ENCODE measurements around the gene SLC25A28.
"Not testable (repeated sequence)": the region's sequence is repeated elsewhere in the genome, so short reads cannot be mapped to it uniquely, and the experiment has no call there.

Gene SLC25A28

DNA sequence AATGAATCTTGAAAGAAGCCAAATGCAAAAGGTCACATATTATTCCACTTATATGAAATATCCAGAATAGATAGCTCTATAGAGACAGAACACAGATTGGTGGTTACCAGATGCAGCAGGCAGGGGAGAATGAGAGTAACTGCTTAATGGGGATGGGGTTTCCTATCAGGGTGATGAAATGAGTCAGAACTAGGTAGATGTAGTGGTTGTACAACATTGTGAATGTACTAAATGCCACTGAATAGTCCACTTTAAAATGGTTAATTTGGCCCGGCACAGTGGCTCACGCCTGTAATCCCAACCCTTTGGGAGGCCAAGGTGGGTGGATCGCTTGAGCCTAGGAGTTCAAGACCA lies 9.4 kb upstream of the SLC25A28 start:
- no peak for DNase-seq (ENCODE audit: extremely low spot score, insufficient read length, low read depth)
- no peak for FAIRE-seq

- no peak for DNase-seq (ENCODE audit: extremely low spot score, insufficient read length, low read depth)
- FAIRE-seq = no peak
Measured at GRCh38 chr10:99628923-99629624, 8.8 kb upstream of the SLC25A28 start.

GRCh38 chr10:99625124-99625523 lies 4.9 kb upstream of the SLC25A28 start:
- not testable (repeated sequence) for FAIRE-seq; DNase-seq (ENCODE audit: extremely low spot score, insufficient read length, low read depth)

DNA sequence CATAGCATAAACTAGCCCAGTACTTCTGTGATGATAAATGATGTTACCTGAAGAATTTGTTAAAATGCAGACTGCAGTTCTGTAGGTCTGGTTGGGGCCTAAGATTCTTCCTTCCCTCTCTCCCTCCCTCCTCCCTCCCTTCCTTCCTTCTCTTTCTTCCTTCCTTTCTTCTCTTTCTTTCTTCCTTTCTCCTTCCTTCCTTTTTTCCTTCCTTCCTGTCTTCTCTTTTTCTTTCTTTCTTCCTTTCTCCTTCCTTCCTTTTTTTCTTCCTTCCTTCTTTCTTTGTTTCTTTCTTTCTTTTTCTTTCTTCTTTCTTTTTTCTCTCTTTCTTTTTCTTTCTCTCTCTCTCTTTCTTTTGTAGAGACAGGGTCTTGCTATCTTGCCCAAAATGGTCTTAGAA lies 3.7 kb upstream of the SLC25A28 start:
- FAIRE-seq = no peak

GRCh38 chr10:99621454-99622251 lies 1.4 kb upstream of the SLC25A28 start:
- DNase-seq (ENCODE audit: extremely low spot score, insufficient read length, low read depth) = no peak
- FAIRE-seq = no peak

More for the DNA sequence above, 3.7 kb upstream of the SLC25A28 start:
- no peak for DNase-seq (ENCODE audit: extremely low spot score, insufficient read length, low read depth)

GRCh38 chr10:99620711-99621453 lies 643 bp upstream of the SLC25A28 start:
- DNase-seq (ENCODE audit: extremely low spot score, insufficient read length, low read depth) (peak; percentile 58), FAIRE-seq (peak; percentile 100)

DNA sequence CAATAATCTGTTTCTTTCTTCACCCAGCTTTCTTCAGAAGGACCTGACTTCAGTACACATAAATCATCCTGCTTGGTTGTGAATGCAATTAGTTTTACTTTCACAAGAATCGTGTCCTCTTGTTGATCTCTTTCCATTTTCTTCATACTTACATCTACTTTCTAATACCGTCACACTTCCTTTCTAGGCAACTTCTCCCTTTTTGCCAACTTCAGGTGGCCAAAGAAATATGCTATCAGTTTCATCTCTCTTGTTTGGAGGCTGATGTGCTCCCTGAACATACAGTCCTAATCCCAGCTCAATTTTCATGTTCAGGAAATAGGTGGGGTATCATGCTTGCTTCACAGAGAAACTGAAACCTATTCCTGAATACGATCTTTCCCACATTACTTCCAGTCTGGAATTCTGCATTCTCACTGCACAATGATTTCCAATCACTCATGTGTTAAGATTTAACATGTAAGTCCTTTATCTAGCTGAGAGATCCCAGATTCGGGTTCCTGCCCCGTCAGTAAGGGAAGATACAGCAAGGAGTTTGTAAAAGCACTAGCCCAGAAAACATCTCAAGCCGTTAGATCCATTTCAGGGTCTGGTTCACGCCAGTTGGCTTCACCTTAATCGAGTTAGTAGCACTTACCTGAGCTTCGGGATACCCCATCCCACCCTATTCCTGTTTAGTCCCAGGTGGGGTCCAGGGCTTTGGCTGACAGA lies 994 bp downstream of the SLC25A28 start:
- FAIRE-seq = peak; percentile 62
- DNase-seq (ENCODE audit: extremely low spot score, insufficient read length, low read depth) = no peak

DNA sequence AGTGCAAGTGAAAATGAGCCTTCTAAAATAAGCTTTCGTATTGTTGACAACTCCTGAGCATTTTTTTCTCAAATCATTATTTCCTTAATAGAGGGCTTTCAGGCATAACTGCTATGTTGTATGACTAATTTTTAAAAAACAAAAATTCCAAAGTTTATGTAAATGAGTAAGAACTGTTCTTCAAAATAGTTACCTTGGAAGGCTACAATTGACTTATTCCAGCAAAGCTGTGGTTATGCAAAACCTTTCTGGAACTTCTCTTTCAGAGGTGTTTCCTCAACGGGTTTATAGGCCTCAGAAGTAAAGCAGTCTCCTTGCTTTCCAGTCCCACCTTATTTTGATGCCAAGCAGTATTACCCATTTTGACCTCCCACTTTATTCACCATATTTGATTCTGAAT lies 2.5 kb downstream of the SLC25A28 start:
- DNase-seq (ENCODE audit: extremely low spot score, insufficient read length, low read depth) (no peak), FAIRE-seq (no peak)

DNA sequence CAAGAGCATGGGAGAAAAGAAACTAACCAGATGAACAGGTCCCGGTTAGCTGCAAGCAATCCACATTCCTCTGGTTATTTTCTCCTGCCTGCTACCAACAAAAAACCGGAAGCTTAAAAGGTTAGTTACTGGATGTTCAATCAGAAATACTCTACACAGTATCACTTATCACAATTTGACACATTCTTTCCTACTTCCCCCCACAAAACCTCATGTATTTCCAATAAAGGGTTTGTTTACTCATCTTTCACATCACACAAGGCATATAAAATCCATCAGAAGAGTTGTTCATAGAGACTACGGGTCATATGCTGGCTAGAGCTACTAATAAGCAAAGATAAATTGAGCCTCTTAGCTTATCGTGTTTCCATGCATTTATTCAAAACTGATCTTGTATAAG lies 4.8 kb downstream of the SLC25A28 start:
- FAIRE-seq (no peak), DNase-seq (ENCODE audit: extremely low spot score, insufficient read length, low read depth) (no peak)

DNA sequence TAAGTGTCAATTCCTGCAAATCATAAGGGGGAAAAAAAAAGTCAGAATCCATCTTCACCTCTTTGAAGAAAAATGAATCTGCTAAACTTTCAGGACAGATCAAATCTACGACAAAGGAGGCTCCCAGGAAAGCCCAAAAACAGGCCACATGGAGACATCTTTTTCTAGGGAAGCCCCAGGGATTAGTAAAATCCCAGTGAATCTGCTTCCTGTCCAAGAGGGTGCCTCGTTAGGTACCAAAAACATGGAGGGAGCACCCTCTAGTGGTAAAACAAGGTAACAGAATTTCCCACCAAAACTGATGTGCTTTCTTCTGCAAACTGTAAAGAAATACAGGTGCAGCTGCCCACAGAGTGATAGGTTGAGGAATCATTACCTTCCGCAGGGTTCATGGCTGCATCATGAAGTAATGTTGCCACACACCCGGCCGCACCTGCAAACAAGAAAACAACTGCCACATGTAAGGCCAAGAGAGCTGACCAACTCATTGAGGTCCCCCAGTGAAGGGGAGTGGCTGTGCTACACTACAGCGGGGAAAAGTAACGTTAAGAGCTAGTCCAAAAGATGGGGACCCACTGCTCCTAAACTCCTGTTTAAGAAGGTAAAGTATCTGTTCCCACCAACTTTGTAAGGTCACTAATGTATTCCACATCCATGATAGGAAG lies 7.9 kb downstream of the SLC25A28 start:
- peak; percentile 35 for DNase-seq (ENCODE audit: extremely low spot score, insufficient read length, low read depth)
- peak; percentile 84 for FAIRE-seq

DNA sequence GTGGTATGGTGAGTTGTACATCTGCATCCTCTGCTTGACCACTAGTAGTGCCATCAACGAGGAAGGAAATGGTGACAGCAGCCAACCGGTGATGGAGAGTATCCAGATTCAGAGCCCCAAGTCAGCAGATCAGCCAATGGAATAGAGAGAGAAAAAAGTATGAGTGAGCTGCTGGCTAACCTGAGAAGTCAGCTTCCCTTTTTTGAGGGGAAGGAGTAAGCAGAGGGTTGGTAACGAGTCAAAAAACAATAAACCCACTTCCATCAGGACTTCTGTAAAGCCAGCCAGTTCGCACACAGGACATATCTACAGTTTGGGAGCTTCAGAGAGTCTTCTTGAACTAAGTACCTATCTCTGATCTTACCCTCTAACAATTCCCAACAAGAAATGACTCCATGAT lies 8.9 kb downstream of the SLC25A28 start:
- DNase-seq (ENCODE audit: extremely low spot score, insufficient read length, low read depth) (no peak), FAIRE-seq (no peak)

DNA sequence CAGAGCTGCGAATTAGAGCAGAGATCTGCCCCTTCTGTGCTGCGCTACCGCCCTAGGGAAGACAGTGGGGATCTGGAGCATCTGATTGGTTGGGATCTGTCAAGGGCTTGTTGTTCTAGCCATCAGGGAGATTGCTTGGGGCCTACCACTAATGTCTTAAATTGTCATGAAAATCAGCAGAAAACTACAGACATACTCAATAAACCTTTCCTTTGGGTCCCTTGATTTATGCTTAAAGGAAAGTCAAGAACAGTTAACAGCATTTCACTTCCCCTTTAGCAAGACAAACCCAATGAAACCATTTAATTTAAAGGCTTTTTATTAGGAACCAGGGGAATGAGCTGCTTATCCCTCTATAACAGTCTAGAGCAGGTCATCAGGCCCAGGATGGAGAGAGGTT lies 10.0 kb downstream of the SLC25A28 start:
- FAIRE-seq = no peak
- no peak for DNase-seq (ENCODE audit: extremely low spot score, insufficient read length, low read depth)

DNA sequence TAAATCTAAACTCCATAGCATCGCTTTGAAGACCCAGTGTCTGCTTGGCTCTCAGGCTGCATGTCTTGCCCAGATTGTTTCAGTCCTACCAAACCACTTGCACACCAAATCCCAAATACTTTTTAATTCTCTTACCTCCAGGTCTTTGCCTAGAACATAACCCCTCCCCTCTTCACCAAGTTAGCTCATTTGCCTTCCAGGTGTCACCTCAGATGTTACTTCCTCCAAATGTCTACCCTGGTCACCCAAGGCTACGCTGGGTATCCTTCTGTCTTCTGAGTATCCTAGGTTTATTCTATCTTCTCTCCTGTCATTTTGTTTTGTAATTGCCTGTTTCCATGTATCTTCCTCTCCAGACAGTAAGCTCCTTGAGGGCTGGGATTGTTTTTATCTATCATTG lies 11.1 kb downstream of the SLC25A28 start:
- DNase-seq (ENCODE audit: extremely low spot score, insufficient read length, low read depth) (no peak), FAIRE-seq (no peak)

GRCh38 chr10:99605351-99605750 lies 14.9 kb downstream of the SLC25A28 start:
- DNase-seq (ENCODE audit: extremely low spot score, insufficient read length, low read depth) = no peak
- no peak for FAIRE-seq

GRCh38 chr10:99604862-99605261 lies 15.4 kb downstream of the SLC25A28 start:
- FAIRE-seq (no peak), DNase-seq (ENCODE audit: extremely low spot score, insufficient read length, low read depth) (no peak)

DNA sequence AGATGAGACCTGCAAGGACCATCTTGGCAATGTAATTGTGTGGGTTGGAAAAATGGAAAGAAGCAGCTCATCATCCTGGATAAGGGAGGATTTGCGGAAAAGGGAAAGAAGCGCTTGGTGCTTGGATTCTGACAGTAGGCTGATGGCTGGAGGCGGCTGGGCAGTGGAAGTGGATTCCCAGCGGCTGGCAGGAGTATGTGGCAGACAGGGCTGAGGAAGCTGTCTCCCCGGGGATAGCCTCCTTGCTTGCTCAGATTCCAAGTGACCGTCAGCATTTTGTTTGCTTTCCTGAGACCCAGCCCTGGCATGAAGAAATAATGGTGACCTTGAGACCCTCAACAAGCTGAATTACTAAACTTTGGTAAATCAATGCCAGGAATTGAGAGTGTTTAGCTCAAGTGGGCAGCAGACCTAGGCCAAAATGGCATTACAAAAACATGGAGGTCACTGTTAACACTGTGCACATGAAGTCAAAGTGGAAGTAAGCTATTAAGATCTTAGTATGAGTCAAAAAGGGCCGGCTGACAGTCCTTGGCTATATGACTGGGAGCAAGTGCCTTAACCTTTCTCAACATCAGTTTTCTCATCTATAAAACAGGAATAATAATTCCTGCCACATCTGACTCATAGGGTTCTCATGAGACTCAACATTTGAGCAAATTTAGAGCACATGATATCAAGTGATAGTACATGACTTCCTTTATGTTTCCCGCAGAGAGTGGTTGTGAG lies 21.3 kb downstream of the SLC25A28 start:
- no peak for FAIRE-seq
- no peak for DNase-seq (ENCODE audit: extremely low spot score, insufficient read length, low read depth)

DNA sequence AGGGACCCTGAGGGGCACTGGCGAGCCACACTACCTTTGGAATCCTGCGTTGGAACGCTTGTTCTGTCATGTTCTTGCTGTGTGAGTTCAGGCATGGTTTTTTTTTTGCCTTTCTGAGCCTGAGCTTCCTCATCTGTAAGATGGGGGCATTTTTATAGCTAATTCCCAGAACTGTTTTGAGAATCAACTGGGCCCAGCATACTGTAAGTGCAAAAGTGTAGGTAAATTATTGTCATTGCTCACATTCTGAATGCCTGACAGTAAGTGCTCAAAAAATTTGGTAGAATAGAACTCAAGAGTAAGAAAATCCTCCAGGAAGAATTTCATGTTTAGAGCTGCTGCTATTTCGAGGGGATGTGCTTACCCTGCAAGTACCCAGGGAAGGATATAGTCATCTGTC lies 22.2 kb downstream of the SLC25A28 start:
- no peak for FAIRE-seq

GRCh38 chr10:99596708-99597107 lies 23.5 kb downstream of the SLC25A28 start:
- not testable (repeated sequence) for DNase-seq (ENCODE audit: extremely low spot score, insufficient read length, low read depth); FAIRE-seq

More for the DNA sequence above, 22.2 kb downstream of the SLC25A28 start:
- no peak for DNase-seq (ENCODE audit: extremely low spot score, insufficient read length, low read depth)

Data from GM18507 (cell line).